ENCODE measurements around the gene NPAS3. TPM values are rescaled to one million over a fixed set of nuclear protein-coding genes. Genes with fewer than 3 reads are reported as not detected.

NPAS3 gene
- total RNA-seq, 1 experiment from 2014 or later, result not detected

- CTCF ChIA-PET, result no interaction called here
- Histone ChIP-seq H3K27me3 (ENCODE audit: insufficient read depth, low read depth) (no peaks in the 10 kb centered on the region), H4K20me1 (ENCODE audit: insufficient read depth) (no peaks in the 10 kb centered on the region), H2AFZ (no peak overlapping the region), H3K4me3 (no peak overlapping the region), H3K9me2 (ENCODE audit: insufficient read depth) (no peaks in the 10 kb centered on the region), H3K9me3 (ENCODE audit: insufficient read depth, low read depth) (no peaks in the 10 kb centered on the region), H3K36me3 (ENCODE audit: low read depth) (no peaks in the 10 kb centered on the region), H3F3A (ENCODE audit: insufficient read depth, low read depth) (no peaks in the 10 kb centered on the region), H3K79me2 (ENCODE audit: low read depth) (no peaks in the 10 kb centered on the region), H3K4me2 (no peak overlapping the region), H3K27ac (no peak overlapping the region), H3K4me1 (replicated peaks; ENCODE audit: insufficient read depth) (no peaks in the 10 kb centered on the region)
- BruUV-seq (replicated peaks), result no TSS peak
- POLR2A ChIA-PET (ENCODE audit: unreplicated experiment), result no interaction called here
- no peak for TF ChIP-seq EZH2 (IDR thresholded peaks at IDR 0.05; ENCODE audit: low read depth)
- no peak for TF ChIP-seq CTCF (conservative IDR thresholded peaks at IDR 0.05)
- intact Hi-C loops (cut with micrococcal nuclease; ENCODE audit: unreplicated experiment), result no loop called here
- no peak for DNase-seq
Observed at GRCh38 chr14:33811721-33812120, 873.0 kb downstream of the NPAS3 start.

- no peak for TF ChIP-seq CTCF (conservative IDR thresholded peaks at IDR 0.05)
- no peak for TF ChIP-seq EZH2 (IDR thresholded peaks at IDR 0.05; ENCODE audit: low read depth)
- H3K27me3 ChIP-seq (ENCODE audit: insufficient read depth, low read depth), result no peaks in the 10 kb centered on the region
- H3K4me1 ChIP-seq (replicated peaks; ENCODE audit: insufficient read depth), result no peaks in the 10 kb centered on the region
- no peaks in the 10 kb centered on the region for H3K79me2 ChIP-seq (ENCODE audit: low read depth)
- H3K9me2 ChIP-seq (ENCODE audit: insufficient read depth), result no peaks in the 10 kb centered on the region
- intact Hi-C loops (cut with micrococcal nuclease; ENCODE audit: unreplicated experiment), result no loop called here
- no peaks in the 10 kb centered on the region for H3K9me3 ChIP-seq (ENCODE audit: insufficient read depth, low read depth)
- H3F3A ChIP-seq (ENCODE audit: insufficient read depth, low read depth), result no peaks in the 10 kb centered on the region
- no peak overlapping the region for H3K27ac ChIP-seq
- H3K4me3 ChIP-seq, result no peak overlapping the region
- H3K36me3 ChIP-seq (ENCODE audit: low read depth), result no peaks in the 10 kb centered on the region
- H4K20me1 ChIP-seq (ENCODE audit: insufficient read depth), result no peaks in the 10 kb centered on the region
- POLR2A ChIA-PET (ENCODE audit: unreplicated experiment), result no interaction called here
- no peak overlapping the region for H2AFZ ChIP-seq
- no peak for DNase-seq
- H3K4me2 ChIP-seq, result no peak overlapping the region
- CTCF ChIA-PET, result no interaction called here
- no TSS peak for BruUV-seq (replicated peaks)
Observed at GRCh38 chr14:33812181-33812580, 873.5 kb downstream of the NPAS3 start.

- Histone ChIP-seq H2AFZ (no peak overlapping the region), H4K20me1 (ENCODE audit: insufficient read depth) (no peaks in the 10 kb centered on the region), H3K4me2 (no peak overlapping the region), H3K4me3 (no peak overlapping the region), H3K36me3 (ENCODE audit: low read depth) (no peaks in the 10 kb centered on the region), H3K27ac (no peak overlapping the region), H3K27me3 (ENCODE audit: insufficient read depth, low read depth) (no peaks in the 10 kb centered on the region), H3K4me1 (replicated peaks; ENCODE audit: insufficient read depth) (no peaks in the 10 kb centered on the region), H3K9me3 (ENCODE audit: insufficient read depth, low read depth) (no peaks in the 10 kb centered on the region), H3K9me2 (ENCODE audit: insufficient read depth) (no peaks in the 10 kb centered on the region), H3F3A (ENCODE audit: insufficient read depth, low read depth) (no peaks in the 10 kb centered on the region), H3K79me2 (ENCODE audit: low read depth) (no peaks in the 10 kb centered on the region)
- TF ChIP-seq EZH2 (IDR thresholded peaks at IDR 0.05; ENCODE audit: low read depth) (no peak), CTCF (conservative IDR thresholded peaks at IDR 0.05) (no peak)
- no TSS peak for BruUV-seq (replicated peaks)
- DNase-seq, result no peak
- POLR2A ChIA-PET (ENCODE audit: unreplicated experiment), result no interaction called here
- CTCF ChIA-PET, result no interaction called here
- intact Hi-C loops (cut with micrococcal nuclease; ENCODE audit: unreplicated experiment), result no loop called here
Observed at GRCh38 chr14:33812601-33813000, 873.9 kb downstream of the NPAS3 start.
